ENCODE measurements around the gene ZNF195.
"Not testable (repeated sequence)": the region's sequence is repeated elsewhere in the genome, so short reads cannot be mapped to it uniquely, and the experiment has no call there.

Gene ZNF195

GRCh38 chr11:3378426-3379423 lies at the start of gene ZNF195:
ZNF195 (minus strand) TSS chr11:3379146; CDS start chr11:3379040, 106 bp downstream.
- TF ChIP-seq CTCF (conservative IDR thresholded peaks at IDR 0.05): 0 out of 2 replicates have a peak, but pooled peaks have one; percentile 14
- peak within 1 kb of the TSS; percentile 87 for H3K27ac ChIP-seq

DNA sequence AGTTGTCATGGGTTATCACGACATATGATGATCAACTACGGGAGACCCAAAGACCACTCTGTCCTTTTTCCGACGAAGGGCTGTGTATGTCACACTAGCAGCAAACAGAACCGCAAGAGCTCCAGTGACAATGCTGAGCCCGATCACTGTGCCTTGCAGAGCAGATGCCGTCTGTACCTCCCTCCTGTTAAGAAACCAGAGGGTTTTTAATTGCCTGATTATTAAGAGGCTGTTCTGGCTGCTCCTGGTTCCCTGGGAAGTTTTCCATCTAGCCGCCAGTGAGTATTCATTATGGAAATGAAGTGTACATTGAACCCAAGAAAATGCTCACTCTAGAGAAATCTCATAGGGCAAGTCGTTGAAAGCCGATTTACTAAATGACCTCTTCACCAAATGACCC lies 49.1 kb upstream of the ZNF195 start:
- H3K27ac ChIP-seq: not testable (repeated sequence)

DNA sequence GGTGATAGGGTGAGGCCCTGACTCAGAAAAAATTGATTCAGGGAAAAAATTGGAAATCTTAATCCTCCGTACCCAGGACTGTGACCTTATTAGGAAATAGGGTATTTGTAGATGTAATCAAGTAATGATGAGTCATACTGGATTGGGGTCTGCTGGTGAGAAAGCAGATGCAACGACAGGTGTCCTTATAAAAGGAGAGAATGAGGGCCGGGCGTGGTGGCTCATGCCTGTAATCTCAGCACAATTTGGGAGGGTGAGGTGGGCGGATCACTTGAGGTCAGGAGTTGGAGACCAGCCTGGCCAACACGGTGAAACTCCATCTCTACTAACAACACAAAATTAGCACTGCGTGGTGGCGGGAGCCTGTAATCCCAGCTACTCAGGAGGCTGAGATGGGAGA lies 47.6 kb upstream of the ZNF195 start:
- not testable (repeated sequence) for H3K27ac ChIP-seq

GRCh38 chr11:3423928-3424327 lies 45.0 kb upstream of the ZNF195 start:
- H3K27ac ChIP-seq: peak overlapping the region; percentile 61

DNA sequence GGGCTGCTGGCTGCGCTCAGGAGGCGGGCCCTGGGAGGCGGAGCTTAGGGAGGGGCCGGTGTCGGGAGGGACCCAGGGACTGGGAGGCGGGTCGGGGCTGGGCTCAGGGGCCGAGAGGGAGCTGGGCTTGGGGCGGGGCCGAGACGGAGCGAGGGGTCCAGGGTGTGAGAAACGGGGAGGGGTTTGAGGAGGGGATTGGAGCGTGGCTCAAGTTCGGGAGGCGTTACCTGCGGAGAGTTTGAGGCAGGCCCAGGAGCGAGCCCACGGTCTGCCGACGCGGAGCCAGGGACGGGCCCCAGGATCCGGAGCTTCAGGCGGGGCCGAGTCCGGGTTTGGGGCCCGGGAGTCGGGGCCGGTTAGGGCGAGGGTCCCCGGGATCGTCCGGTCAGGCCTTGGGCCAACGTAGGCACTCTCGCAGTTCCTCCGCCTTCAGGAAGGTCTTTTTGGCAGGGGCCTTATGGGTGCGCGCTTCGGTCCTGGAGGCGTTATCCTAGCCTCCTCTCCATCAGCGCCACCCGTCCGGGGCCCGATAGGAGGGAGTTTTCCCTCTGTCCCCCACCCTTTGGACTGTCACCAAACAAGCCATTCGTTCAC lies 44.3 kb upstream of the ZNF195 start:
- peak overlapping the region; percentile 61 for H3K27ac ChIP-seq

GRCh38 chr11:3422380-3423137 lies 43.6 kb upstream of the ZNF195 start:
- peak overlapping the region; percentile 24; the same call in 1 of the 2 replicates for H3K27ac ChIP-seq

GRCh38 chr11:3421608-3422379 lies 42.8 kb upstream of the ZNF195 start:
- H3K27ac ChIP-seq: peak overlapping the region; percentile 24; the same call in 1 of the 2 replicates

DNA sequence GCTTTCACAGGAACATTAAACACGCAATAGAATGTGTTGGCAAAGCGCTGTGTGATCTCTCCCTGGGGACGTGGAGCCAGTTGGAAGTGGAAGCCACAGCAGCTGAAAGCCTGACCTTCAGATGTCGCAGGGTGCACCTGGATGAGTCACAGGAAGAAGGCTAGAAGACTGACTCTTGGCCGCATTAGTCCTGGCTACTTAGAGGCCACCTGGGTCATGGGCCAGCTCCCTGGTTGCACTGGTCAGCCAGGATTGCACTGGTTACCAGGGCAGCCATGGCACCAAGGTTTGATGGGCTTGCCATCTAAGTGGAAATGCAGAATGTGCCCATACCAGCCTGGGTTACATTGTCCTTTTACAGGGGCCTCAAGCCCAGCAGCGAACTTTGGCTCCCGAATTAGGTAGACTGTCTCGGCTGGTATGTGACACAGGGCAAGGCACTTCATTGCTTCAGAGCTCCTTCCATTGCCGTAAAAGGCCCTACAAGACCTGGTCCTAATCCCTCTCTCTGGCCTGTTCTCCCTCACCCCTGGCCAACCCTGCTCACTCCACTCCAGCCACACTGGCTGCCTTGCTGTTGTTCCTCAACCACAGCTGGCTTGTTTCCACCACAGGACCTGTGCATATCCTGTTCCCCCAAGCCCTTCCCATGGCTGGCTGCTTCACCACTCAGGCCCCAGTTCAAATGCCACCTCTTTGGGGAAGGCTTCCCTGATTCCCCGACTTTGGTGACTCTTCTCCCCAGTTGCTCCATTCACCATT lies 41.5 kb upstream of the ZNF195 start:
- H3K27ac ChIP-seq: not testable (repeated sequence)

DNA sequence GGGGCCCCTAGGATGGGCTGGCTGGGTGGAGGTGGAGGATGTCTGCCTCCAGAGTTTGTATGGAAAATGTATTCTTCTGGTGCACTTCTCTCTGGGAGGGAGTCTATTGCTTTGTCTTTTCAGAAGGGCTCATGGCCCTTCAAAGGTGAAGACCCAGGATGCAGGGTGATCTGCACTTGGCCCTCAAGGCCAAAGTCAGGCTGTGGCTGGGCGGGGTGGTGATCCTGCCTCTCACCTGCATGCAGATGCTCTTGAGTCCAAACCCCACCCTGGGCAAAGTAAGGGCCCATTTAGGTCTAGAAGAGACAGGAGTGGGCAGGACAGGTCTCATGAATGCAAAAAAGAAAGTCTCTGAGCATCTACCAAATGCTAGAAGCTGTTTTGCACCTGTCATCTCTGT lies 40.5 kb upstream of the ZNF195 start:
- not testable (repeated sequence) for H3K27ac ChIP-seq

DNA sequence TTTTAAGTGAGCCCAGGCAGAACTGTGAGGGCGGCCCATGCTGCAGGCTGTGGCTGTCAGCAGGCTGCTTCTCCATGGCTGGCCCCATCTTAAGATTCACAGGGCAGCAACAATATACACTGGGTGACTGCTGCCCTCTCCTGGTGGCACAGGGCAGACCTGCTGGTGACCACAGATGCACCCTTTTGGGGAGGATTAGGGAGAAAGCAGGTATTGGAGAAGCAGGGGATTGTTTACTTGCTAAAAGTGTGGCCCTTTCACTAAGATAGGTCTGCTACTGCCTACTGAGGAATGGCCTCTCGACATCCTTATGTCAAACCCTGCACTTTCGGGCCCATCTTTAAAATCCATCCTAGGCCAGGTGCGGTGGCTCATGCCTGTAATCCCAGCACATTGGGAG lies 38.1 kb upstream of the ZNF195 start:
- peak; percentile 52 for TF ChIP-seq CTCF (conservative IDR thresholded peaks at IDR 0.05)

GRCh38 chr11:3415301-3415700 lies 36.4 kb upstream of the ZNF195 start:
- H3K27ac ChIP-seq: not testable (repeated sequence)

More for the DNA sequence above, 38.1 kb upstream of the ZNF195 start:
- not testable (repeated sequence) for H3K27ac ChIP-seq

GRCh38 chr11:3413666-3414065 lies 34.7 kb upstream of the ZNF195 start:
- H3K27ac ChIP-seq: not testable (repeated sequence)

Data from VCaP (cell line).